ENCODE results near the gene INHBE. TPM values are rescaled to one million over a fixed set of nuclear protein-coding genes. Genes with fewer than 3 reads are reported as not detected.
A peak's percentile ranks its signal among the peaks of the same experiment; 100 is the strongest.
"Not testable (repeated sequence)": the region's sequence is repeated elsewhere in the genome, so short reads cannot be mapped to it uniquely, and the experiment has no call there.

INHBE gene, protein sequence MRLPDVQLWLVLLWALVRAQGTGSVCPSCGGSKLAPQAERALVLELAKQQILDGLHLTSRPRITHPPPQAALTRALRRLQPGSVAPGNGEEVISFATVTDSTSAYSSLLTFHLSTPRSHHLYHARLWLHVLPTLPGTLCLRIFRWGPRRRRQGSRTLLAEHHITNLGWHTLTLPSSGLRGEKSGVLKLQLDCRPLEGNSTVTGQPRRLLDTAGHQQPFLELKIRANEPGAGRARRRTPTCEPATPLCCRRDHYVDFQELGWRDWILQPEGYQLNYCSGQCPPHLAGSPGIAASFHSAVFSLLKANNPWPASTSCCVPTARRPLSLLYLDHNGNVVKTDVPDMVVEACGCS
- total RNA-seq: not detected in 2 replicates

DNA sequence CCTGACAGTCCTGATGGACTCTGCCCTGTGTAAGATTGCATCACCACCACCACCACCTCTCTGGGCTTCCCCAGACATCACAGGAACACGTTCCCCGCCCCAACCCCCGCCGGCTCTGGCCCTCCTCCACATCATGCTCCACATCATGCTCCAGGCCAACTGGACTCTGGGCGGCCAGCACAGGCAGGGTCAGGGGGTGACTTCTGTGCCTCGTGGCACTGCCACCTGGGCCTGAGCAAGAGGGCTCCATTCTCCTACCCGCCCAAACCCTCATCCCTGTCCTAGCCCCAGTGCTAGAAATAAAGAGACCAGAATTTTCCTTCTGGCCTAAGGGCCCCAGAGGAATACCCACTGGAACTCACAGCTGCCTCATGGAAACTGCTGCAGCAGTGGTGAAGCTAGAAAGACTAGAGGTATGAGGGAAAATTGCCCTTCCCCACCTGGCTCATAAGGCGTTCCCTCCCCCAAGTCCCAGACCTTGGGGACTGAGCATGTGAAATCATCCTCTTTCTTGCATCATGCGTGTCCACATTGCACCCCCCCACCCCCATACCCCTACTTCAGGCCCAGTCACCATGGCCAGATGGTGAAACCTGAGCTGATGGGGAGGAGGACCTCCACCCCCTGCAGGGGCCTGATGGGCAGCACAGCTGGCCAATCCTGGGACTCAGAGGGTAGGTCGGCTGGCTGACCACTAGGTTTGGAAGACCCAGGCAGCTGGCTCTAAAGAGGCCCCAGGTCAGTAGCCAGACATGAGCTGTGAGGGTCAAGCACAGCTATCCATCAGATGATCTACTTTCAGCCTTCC, at the start of gene INHBE:
Gene INHBE, plus strand, starts transcription at position 742 of the 808 bp plus-strand sequence. CDS start 230 bp downstream, outside the sequence.
- no peak for DNase-seq (ENCODE audit: low read depth, low spot score)

DNA sequence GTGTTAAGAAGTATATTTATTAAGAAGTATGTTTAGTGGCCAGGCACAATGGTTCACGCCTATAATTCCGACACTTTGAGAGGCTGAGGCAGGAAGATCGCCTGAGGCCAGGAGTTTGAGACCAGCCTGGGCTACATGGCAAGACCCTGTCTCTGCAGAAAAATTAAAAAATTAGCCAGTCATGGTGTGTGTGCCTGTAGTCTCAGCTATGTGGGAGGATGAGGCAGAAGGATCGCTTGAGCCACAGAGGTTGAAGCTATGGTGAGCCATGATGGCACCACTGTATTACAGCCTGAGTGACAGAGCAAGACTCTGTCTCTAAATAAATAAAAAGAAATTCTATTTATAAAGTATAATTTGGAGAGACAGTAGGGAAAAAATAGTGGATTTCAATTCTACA, 44.6 kb upstream of the INHBE start:
- DNase-seq (ENCODE audit: low read depth, low spot score): no peak

GRCh38 chr12:57414160-57414559, 40.9 kb upstream of the INHBE start:
- not testable (repeated sequence) for DNase-seq (ENCODE audit: low read depth, low spot score)

DNA sequence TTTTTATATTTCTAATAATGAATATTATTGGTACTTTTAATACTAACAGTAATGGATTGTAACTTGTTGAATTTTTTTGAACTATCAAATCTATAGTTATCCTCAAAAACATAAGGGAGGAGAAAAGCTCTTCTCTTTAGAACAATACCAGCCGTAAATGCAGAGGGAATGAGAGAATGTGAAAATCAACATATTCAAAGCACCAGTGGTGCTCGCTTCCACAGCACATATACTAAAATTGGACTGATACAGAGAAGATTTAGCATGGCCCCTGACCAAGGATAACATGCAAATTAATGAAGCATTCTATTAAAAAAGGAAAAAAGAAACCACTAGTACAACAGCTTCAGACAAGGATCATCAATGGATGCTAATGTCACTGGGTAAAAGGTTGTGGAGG, 40.0 kb upstream of the INHBE start:
- DNase-seq (ENCODE audit: low read depth, low spot score): no peak

DNA sequence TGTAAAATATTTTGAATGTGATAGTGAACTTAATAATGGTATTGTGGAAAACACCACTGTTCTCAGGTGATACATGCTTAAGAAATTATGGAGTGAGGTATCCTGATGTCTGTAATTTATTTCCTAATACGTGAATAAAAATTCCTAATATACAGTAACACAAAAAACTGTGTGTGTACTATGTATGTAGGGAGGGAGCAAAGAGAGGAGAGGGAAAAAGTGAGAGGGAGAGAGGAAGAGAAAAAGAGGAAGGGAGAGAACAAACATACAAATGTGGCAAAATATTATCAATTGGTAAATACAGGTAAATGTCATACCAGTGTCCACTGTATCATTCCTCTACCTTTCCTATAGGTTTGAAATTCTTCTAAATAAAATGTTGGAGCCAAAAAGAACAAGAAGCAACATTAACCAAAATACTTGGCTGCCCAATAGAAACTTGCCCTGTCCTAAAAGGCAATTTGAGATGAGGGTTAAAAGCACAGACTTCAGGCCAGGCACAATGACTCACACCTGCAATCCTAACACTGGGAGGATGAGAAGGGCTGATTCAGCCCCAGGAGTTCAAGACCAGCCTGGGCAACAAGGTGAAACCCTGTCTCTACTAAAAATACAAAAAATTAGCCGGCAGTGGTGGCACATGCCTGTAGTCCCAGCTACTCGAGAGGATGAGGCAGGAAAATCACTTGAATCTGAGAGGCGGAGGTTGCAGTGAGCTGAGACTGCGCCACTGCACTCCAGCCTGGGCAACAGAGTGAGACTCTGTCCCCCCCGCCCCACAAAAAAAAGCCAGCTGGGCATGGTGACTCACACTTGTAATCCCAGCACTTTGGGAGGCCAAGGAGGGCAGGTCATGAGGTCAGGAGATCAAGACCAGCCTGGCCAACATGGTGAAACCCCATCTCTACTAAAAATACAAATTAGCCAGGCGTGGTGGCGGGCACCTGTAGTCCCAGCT, 38.8 kb upstream of the INHBE start:
- DNase-seq (ENCODE audit: low read depth, low spot score): no peak

- no peak for DNase-seq (ENCODE audit: low read depth, low spot score)
These were observed 36.9 kb upstream of the INHBE start for GRCh38 chr12:57418255-57418654.

DNA sequence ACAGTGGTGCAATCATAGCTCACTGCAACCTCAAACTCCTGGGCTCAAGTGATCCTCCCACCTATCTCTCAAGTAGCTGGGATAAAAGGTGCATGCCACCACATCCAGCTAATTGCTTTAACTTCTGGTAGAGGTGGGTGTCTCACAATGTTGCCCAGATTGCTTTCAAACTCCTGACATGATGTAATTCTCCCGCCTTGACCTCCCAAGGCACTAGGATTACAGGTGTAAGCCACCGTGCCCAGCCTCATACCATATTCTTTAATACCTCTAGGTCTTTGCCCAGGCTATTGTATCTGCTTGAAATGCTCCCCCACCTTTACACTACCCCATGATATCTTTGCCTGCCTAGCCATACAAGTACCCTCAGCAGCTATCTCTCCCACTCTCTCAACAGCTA, 35.6 kb upstream of the INHBE start:
- DNase-seq (ENCODE audit: low read depth, low spot score): no peak

DNA sequence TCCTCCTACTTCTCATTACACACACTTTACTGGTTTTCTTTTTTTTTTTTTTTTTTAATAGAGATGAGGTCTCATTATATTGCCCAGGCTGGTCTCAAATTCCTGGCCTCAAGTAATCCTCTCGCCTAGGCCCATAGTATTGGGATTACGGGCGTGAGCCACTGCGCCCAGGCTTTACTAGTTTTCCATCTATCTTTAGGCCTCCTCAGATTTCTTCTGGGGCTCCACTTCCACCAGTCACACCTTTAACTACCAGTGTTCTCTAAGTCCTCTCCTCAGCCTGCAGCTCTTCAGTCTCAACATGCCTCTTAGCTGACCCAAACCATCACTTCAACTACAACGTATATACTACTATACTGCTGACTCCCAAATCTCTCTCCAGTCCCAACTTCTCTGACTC, 34.6 kb upstream of the INHBE start:
- DNase-seq (ENCODE audit: low read depth, low spot score): no peak

- not testable (repeated sequence) for DNase-seq (ENCODE audit: low read depth, low spot score)
These were observed 28.2 kb upstream of the INHBE start for GRCh38 chr12:57426948-57427347.

GRCh38 chr12:57428965-57429364, 26.1 kb upstream of the INHBE start:
- DNase-seq (ENCODE audit: low read depth, low spot score): no peak

GRCh38 chr12:57429473-57430111, 25.5 kb upstream of the INHBE start:
- no peak for DNase-seq (ENCODE audit: low read depth, low spot score)

GRCh38 chr12:57430112-57430930, 24.8 kb upstream of the INHBE start:
- no peak for DNase-seq (ENCODE audit: low read depth, low spot score)

DNA sequence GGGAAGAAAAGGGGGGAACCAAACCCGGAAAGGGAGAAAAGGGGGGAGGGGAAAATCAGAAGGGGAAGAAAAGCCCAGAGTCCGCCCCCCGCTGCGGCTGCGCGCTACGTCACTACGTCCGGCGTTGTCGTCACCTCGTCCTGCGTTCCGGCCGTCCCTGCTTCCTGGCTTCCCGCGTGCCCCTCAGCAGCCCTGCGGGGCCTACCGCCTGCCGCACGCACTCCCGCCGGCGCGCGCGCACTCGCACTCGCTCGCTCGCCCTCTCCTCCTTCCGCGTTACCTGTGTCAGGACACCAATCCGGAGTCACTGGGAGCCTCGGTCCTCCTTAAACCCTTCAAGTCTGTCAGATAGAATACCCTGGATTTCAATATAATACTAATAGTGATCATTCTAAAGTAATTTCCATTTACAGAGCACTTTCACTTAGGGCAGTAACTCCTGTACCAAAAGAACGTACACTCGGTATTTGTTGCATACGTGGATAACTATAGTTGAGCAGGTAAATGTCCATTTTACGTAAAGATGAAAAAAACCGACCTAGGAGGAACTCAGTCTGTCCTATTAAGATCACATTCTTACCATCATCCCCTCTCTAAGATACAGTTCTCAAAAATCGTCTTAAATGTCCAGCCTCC, 24.1 kb upstream of the INHBE start, which contains the start of gene R3HDM2:
Gene R3HDM2, minus strand, starts transcription at position 113 of the 636 bp plus-strand sequence. CDS start 120,615 bp downstream, outside the sequence.
- peak; percentile 81 for DNase-seq (ENCODE audit: low read depth, low spot score)

DNA sequence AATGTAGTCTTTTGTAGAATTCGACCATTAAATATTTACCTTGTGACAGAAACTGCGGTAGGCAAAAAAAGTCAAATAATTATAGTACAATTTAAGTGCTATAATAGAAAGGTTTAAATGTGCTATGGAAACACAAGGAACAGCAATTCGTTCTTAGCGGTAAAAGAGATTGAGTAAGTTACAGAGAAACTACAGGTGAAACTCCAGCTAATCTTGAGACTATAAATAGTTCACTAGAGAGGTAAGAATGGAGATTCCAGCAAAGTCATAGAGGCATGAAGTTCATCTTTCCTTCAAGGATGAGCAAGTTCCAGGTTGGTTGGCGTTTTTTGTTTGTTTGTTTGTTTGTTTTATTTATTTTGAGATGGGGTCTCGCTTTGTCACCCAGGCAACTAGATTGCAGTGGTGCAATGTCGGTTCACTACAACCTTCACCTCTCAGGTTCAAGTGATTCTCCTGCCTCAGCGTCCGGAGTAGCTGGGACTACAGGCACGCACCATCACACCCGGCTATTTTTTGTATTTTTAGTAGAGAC, 23.4 kb upstream of the INHBE start:
- DNase-seq (ENCODE audit: low read depth, low spot score): no peak

GRCh38 chr12:57433370-57433769, 21.7 kb upstream of the INHBE start:
- no peak for DNase-seq (ENCODE audit: low read depth, low spot score)

DNA sequence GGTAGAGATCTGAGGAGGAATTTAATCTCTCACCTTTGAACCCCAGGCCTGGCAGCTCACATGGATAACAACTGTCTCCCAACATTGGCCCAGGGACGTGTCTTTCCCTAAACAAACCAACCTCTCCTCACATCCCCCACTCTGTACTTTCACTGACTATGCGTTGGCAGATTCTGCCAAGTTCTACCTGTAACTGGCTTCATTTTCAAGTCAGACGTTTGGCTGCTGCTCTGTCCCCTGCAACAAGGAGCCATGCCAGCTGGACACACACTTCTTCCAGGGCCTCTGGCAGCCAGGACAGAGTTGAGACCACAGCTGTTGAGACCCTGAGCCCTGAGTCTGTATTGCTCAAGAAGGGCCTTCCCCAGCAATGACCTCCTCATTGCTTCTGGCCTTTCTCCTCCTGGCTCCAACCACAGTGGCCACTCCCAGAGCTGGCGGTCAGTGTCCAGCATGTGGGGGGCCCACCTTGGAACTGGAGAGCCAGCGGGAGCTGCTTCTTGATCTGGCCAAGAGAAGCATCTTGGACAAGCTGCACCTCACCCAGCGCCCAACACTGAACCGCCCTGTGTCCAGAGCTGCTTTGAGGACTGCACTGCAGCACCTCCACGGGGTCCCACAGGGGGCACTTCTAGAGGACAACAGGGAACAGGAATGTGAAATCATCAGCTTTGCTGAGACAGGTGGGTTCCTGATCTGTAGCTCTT, 20.4 kb upstream of the INHBE start, which contains the start of gene INHBC:
Gene INHBC, plus strand, starts transcription at position 268 of the 707 bp plus-strand sequence. Its CDS starts 103 bp downstream, at position 371.
- no peak for DNase-seq (ENCODE audit: low read depth, low spot score)

- DNase-seq (ENCODE audit: low read depth, low spot score): no peak
These were observed 19.8 kb upstream of the INHBE start for GRCh38 chr12:57435293-57435692.

DNA sequence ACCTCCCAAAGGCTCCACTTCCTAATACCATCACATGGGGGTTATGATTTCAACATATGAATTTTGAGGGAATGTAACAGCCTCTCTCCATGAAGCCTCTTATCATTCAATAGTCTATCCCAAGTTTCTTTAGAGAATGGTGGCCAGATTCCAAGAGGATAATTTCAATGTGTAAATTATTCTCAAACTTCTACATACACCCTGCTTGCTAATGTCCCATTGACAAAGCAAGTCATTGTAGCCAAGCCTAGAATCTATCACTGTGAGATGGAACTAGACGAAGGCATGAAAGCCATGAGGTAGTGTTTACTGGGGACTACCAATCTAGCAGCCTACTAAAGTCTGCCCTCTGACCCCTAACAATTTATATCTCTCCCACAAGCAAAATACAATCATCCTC, 16.7 kb upstream of the INHBE start:
- DNase-seq (ENCODE audit: low read depth, low spot score): no peak

Measured in pulmonary artery endothelial cell (primary cell).